AG04450 (cell line): ENCODE results near the gene LRRC8D. TPM values are rescaled to one million over a fixed set of nuclear protein-coding genes. Genes with fewer than 3 reads are reported as not detected.

Source experiments
- CTCF ChIA-PET: fragments of 300-600, 350-600 bp; formaldehyde crosslinking; extraction: SDS; loops from one replicate; lab custom pipeline; 2022; ENCODE audit warnings: antibody characterized with exemption, inconsistent platforms; lab: Charles Lee
- POLR2A ChIA-PET: fragments of 350-600 bp; formaldehyde crosslinking; extraction: SDS; loops from one replicate; lab custom pipeline; 2021; ENCODE audit warnings: antibody characterized with exemption, inconsistent platforms; lab: Yijun Ruan, JAX
- DNase-seq: peaks from one replicate; pipeline ENCODE4 v3.0.0-alpha.2; 2011; ENCODE audit warnings: low read depth, low spot score
- H3K27ac ChIP-seq: one replicate; pipeline ENCODE4 v1.5.1; 2012; ENCODE audit warnings: low read depth, low read length, control low read depth
- H3K27me3 ChIP-seq: one replicate; pipeline ENCODE4 v1.6.0; 2012; ENCODE audit warnings: low read length; ENCODE audit not compliant: control insufficient read depth, insufficient read depth
- H3K4me3 ChIP-seq: 2 replicates; pipeline ENCODE4 v1.5.1; 2011; ENCODE audit warnings: mild to moderate bottlenecking, low read depth, low read length, control low read depth
- H3K9me3 ChIP-seq: 2 replicates; pipeline ENCODE4 v1.5.1; 2012; ENCODE audit warnings: low read length; ENCODE audit not compliant: control insufficient read depth, insufficient read depth
- polyA plus RNA-seq: library from polyadenylated mRNA; depleted of rRNA; stranded (reverse); fragments of >200 nt; gene quantifications from 2 replicates; pipeline ENCODE4 v1.2.3, GENCODE V29; 2011
- TF ChIP-seq, protein P1 (sequence below): IDR thresholded peaks from 2 replicates; pipeline ENCODE4 v1.5.1; 2011; ENCODE audit warnings: low read depth, low read length, control low read depth, inconsistent platforms

LRRC8D gene
- polyA plus RNA-seq, 1 experiment = 48.7 TPM

DNA sequence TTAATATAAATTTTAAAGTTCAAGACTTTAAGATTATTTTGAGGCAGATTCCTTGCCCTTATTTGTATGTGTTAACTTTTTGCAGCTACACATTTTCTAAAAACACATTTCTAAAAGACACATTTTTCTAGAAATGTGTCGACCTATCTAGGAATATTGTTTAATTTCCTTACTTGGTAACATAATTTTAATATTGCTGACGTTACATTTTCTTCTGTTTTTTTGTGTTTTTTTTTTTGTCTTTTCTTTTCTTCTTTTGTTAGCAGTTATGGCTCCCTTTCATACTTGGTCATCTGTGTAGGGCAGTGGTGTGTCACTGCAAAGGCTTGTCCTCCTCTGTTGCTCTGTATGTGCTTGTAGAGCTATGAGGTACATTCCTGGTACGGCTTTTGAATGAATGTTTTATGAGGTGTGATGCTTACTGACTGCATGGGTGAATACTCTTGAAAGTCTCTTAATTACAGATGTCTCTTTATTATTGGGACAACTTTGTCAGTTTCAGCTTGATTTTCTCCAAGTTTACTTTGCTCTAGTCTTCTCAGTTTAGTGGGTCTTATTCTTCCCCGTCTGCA, 30.1 kb downstream of the LRRC8D start:
- CTCF ChIA-PET = no interaction called here
- POLR2A ChIA-PET = no interaction called here
- TF ChIP-seq, protein P1, sequence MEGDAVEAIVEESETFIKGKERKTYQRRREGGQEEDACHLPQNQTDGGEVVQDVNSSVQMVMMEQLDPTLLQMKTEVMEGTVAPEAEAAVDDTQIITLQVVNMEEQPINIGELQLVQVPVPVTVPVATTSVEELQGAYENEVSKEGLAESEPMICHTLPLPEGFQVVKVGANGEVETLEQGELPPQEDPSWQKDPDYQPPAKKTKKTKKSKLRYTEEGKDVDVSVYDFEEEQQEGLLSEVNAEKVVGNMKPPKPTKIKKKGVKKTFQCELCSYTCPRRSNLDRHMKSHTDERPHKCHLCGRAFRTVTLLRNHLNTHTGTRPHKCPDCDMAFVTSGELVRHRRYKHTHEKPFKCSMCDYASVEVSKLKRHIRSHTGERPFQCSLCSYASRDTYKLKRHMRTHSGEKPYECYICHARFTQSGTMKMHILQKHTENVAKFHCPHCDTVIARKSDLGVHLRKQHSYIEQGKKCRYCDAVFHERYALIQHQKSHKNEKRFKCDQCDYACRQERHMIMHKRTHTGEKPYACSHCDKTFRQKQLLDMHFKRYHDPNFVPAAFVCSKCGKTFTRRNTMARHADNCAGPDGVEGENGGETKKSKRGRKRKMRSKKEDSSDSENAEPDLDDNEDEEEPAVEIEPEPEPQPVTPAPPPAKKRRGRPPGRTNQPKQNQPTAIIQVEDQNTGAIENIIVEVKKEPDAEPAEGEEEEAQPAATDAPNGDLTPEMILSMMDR = no peak
- no peak overlapping the region for H3K4me3 ChIP-seq
- no peak for DNase-seq
- no peaks in the 10 kb centered on the region for H3K27me3 ChIP-seq
- no peak overlapping the region for H3K27ac ChIP-seq
- H3K9me3 ChIP-seq = no peaks in the 10 kb centered on the region

GRCh38 chr1:89854140-89854539, 33.3 kb downstream of the LRRC8D start:
- no peak for DNase-seq
- Histone ChIP-seq H3K4me3 (no peak overlapping the region), H3K27me3 (no peaks in the 10 kb centered on the region), H3K9me3 (no peaks in the 10 kb centered on the region), H3K27ac (no peak overlapping the region)
- POLR2A ChIA-PET = interaction anchor here (0.8 kb wide), 1 partner anchor 10 kb away, joined by 5 read pairs; no protein-coding TSS in a partner anchor
- TF ChIP-seq, protein P1 = no peak
- CTCF ChIA-PET = no interaction called here

DNA sequence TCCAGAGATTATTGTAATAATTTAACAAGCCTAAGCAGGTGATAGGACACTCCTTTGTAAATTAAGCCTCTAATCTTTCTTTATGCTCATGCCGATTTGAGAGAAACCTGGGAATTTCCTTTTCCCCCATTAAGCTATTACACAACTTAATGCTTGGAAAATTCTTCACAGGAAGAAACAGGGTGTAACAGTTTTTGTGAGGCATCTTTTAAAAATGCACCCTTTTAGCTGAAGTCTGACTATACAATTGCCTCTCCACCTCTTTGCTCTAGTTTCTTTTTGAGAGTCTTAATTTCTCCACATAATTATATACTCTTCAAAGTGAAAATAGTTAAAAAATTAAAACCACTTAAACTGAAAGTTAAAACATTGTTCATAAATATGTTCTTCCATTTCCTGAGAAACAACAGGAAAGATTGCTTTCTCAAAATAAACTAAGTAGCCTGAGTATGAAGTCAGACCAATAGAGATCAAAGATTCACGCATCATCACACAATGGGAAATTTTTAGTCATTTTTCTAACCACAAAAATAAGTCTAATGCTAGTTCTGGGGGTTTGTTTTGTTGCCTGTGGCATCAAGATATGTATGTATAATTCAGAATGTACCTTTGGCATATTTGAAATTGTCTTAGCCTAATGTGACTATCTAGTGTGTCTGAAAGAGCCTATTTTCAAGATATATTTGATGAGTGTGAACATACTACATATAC, 34.7 kb downstream of the LRRC8D start:
- H3K9me3 ChIP-seq = no peaks in the 10 kb centered on the region
- 0 out of 2 replicates have a peak overlapping the region, but pooled peaks have one; percentile 3 for H3K4me3 ChIP-seq
- POLR2A ChIA-PET = no interaction called here
- no peaks in the 10 kb centered on the region for H3K27me3 ChIP-seq
- H3K27ac ChIP-seq = no peak overlapping the region
- DNase-seq = no peak
- TF ChIP-seq, protein P1 = no peak
- CTCF ChIA-PET = no interaction called here

DNA sequence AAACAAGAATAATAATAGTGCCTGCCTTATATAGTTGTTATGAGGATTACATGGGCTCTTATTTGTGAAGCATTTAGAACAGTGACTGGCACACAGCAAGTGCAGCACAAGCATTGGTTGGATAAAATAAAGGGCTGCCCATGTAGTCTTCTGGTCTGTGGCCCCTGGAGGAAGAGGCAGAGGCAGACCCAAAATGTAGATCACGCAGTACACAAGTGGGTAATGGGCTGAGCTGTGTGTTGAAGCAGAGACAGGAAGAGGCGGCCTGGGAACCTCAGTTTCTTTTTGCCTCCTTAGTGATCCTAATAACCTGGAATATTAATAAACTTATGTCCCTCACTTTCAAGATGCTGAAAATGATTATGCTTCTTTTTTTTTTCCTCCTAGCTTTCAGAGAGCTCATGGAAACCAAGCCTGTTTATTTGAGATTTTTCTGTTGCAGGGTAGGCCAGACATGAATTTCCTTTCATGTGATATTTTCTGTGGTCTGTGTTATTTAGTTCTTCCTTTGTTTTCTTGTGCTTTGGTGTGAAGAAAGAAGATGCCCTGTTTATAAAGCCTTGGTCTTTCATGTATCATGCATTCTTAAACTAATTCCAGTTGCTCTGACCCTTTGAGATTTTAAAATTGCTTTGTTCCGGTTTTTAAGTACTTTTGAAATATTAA, 42.5 kb downstream of the LRRC8D start:
- Histone ChIP-seq H3K9me3 (no peaks in the 10 kb centered on the region), H3K4me3 (no peak overlapping the region), H3K27me3 (no peaks in the 10 kb centered on the region), H3K27ac (no peak overlapping the region)
- DNase-seq = no peak
- TF ChIP-seq, protein P1 = no peak
- POLR2A ChIA-PET = no interaction called here
- CTCF ChIA-PET = interaction anchor here (0.9 kb wide), 1 partner anchor 12 kb away, joined by 3 read pairs; no protein-coding TSS in a partner anchor
